ENCODE measurements around the gene LRRC71. TPM values are rescaled to one million over a fixed set of nuclear protein-coding genes. Genes with fewer than 3 reads are reported as not detected.

Gene LRRC71
- total RNA-seq, 4 donors from 2014 or later, result not detected

GRCh38 chr1:156905176-156905575 is 15.3 kb upstream of the LRRC71 start:
- no peak for TF ChIP-seq POLR2A (IDR thresholded peaks at IDR 0.05)
- TF ChIP-seq, protein P1, sequence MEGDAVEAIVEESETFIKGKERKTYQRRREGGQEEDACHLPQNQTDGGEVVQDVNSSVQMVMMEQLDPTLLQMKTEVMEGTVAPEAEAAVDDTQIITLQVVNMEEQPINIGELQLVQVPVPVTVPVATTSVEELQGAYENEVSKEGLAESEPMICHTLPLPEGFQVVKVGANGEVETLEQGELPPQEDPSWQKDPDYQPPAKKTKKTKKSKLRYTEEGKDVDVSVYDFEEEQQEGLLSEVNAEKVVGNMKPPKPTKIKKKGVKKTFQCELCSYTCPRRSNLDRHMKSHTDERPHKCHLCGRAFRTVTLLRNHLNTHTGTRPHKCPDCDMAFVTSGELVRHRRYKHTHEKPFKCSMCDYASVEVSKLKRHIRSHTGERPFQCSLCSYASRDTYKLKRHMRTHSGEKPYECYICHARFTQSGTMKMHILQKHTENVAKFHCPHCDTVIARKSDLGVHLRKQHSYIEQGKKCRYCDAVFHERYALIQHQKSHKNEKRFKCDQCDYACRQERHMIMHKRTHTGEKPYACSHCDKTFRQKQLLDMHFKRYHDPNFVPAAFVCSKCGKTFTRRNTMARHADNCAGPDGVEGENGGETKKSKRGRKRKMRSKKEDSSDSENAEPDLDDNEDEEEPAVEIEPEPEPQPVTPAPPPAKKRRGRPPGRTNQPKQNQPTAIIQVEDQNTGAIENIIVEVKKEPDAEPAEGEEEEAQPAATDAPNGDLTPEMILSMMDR (IDR thresholded peaks at IDR 0.05), result no peak
- no peak for DNase-seq (ENCODE audit: low spot score in 2 of 2)
- H3K4me3 ChIP-seq (ENCODE audit: low read depth, poor library complexity, severe bottlenecking), result no peak overlapping the region
- WGBS, 2 donors, result 88 to 95% methylated on average over 14 to 16 of the region's 16 CpGs
- intact Hi-C loops (cut with DNase I; ENCODE audit: low total_unique reads), result no loop called here

- intact Hi-C loops (cut with DNase I; ENCODE audit: low total_unique reads), result no loop called here
- no peak for TF ChIP-seq POLR2A (IDR thresholded peaks at IDR 0.05)
- TF ChIP-seq, protein P1 (IDR thresholded peaks at IDR 0.05), result no peak
- no peak overlapping the region for H3K4me3 ChIP-seq (ENCODE audit: low read depth, poor library complexity, severe bottlenecking)
- no peak for DNase-seq (ENCODE audit: low spot score in 2 of 2)
- 57 to 74% methylated on average over 4 of the region's 4 CpGs for WGBS, 2 donors
These were observed 14.8 kb upstream of the LRRC71 start for GRCh38 chr1:156905651-156906050.

DNA sequence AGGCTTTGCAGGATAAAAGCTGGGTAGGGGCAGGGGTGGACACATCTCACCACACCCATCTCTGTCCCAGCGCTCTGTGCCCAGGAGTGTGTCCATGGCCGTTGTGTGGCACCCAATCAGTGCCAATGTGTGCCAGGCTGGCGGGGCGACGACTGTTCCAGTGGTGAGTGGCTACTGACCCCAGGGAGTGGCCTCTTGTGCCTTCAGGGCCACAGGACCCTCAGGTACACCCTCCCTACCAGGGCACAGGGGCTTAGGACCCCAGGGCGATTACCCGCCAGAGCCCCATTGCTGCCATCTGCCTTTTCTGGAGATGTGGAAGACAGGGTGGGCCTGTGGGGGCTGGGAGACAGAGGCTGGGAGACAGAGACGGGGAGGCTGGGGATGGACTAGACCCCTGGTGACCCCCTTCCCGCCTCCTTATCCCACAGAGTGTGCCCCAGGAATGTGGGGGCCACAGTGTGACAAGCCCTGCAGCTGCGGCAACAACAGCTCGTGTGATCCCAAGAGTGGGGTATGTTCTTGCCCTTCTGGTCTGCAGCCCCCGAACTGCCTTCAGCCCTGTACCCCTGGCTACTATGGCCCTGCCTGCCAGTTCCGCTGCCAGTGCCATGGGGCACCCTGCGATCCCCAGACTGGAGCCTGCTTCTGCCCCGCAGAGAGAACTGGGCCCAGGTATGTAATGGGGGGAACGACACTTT is 14.1 kb upstream of the LRRC71 start:
- TF ChIP-seq, protein P1 (IDR thresholded peaks at IDR 0.05), result no peak
- TF ChIP-seq POLR2A (IDR thresholded peaks at IDR 0.05), result no peak
- no peak for DNase-seq (ENCODE audit: low spot score in 2 of 2)
- no peak overlapping the region for H3K4me3 ChIP-seq (ENCODE audit: low read depth, poor library complexity, severe bottlenecking)
- WGBS, 2 donors, result 90 to 95% methylated on average over 11 to 15 of the region's 16 CpGs
- intact Hi-C loops (cut with DNase I; ENCODE audit: low total_unique reads), result no loop called here

- WGBS, 2 donors, result 45 to 65% methylated on average over 17 to 20 of the region's 29 CpGs
- no peak overlapping the region for H3K4me3 ChIP-seq (ENCODE audit: low read depth, poor library complexity, severe bottlenecking)
- DNase-seq (ENCODE audit: low spot score in 2 of 2), result no peak
- intact Hi-C loops (cut with DNase I; ENCODE audit: low total_unique reads), result no loop called here
- TF ChIP-seq POLR2A (IDR thresholded peaks at IDR 0.05), result no peak
- TF ChIP-seq, protein P1 (IDR thresholded peaks at IDR 0.05), result no peak
These were observed 11.9 kb upstream of the LRRC71 start for GRCh38 chr1:156908541-156908940.

GRCh38 chr1:156908955-156909354 is 11.5 kb upstream of the LRRC71 start:
- 55 to 56% methylated on average over 10 of the region's 10 CpGs for WGBS, 2 donors
- TF ChIP-seq POLR2A (IDR thresholded peaks at IDR 0.05), result no peak
- TF ChIP-seq, protein P1 (IDR thresholded peaks at IDR 0.05), result no peak
- no peak for DNase-seq (ENCODE audit: low spot score in 2 of 2)
- intact Hi-C loops (cut with DNase I; ENCODE audit: low total_unique reads), result no loop called here
- no peak overlapping the region for H3K4me3 ChIP-seq (ENCODE audit: low read depth, poor library complexity, severe bottlenecking)

- H3K4me3 ChIP-seq (ENCODE audit: low read depth, poor library complexity, severe bottlenecking), result no peak overlapping the region
- DNase-seq (ENCODE audit: low spot score in 2 of 2), result no peak
- TF ChIP-seq, protein P1 (IDR thresholded peaks at IDR 0.05), result no peak
- TF ChIP-seq POLR2A (IDR thresholded peaks at IDR 0.05), result no peak
- 90% methylated on average over 2 of the region's 5 CpGs for WGBS, 2 donors
- intact Hi-C loops (cut with DNase I; ENCODE audit: low total_unique reads), result no loop called here
These were observed 10.8 kb upstream of the LRRC71 start for GRCh38 chr1:156909671-156910070.

Data from lower leg skin (tissue), 4 donors.